H1 (cell line): ENCODE measurements around the gene SARNP. TPM values are rescaled to one million over a fixed set of nuclear protein-coding genes. Genes with fewer than 3 reads are reported as not detected.

Experiments used
- CTCF ChIA-PET: fragments of 300-600 bp; sonication (Branson Sonifier 250); formaldehyde crosslinking; loops from one replicate; lab custom pipeline; 2021; ENCODE audit not compliant: partially characterized antibody; lab: Charles Lee
- POLR2A ChIA-PET: fragments of 300-600 bp; sonication (Branson Sonifier 250); formaldehyde crosslinking; loops from one replicate; lab custom pipeline; 2021; ENCODE audit warnings: inconsistent platforms; ENCODE audit not compliant: partially characterized antibody; lab: Charles Lee
- DNase-seq, 2 experiments: peaks; one replicate each; pipeline versions ENCODE4 v3.0.0 to v3.0.0-alpha.2; 2010 to 2022; ENCODE audit warnings: low spot score in 2 of 2, low read depth in 1 of 2, mixed read lengths in 1 of 2
- FAIRE-seq: peaks from 2 replicates; lab custom pipeline; 2011; peaks lifted over from hg19 to GRCh38; lab: Jason Lieb, UNC
- H2AFZ ChIP-seq: 2 replicates; pipeline ENCODE4 v1.8.1; 2012; ENCODE audit warnings: low read length, inconsistent platforms
- H2AK5ac ChIP-seq: 2 replicates; pipeline ENCODE4 v1.6.1; 2013; ENCODE audit warnings: low read depth, low read length
- H2BK120ac ChIP-seq: replicated peaks from 2 replicates; pipeline ENCODE3; 2013; ENCODE audit warnings: low read depth, low read length, inconsistent platforms
- H2BK12ac ChIP-seq: 2 replicates; pipeline ENCODE4 v1.6.1; 2013; ENCODE audit warnings: low read depth, low read length
- H2BK15ac ChIP-seq: 2 replicates; pipeline ENCODE4 v1.6.1; 2013; ENCODE audit warnings: low read length
- H2BK20ac ChIP-seq: 2 replicates; pipeline ENCODE4 v1.6.1; 2013; ENCODE audit warnings: low read length
- H2BK5ac ChIP-seq: 2 replicates; pipeline ENCODE4 v1.6.1; 2013; ENCODE audit warnings: low read depth, low read length
- H3K14ac ChIP-seq: 2 replicates; pipeline ENCODE4 v1.6.1; 2013; ENCODE audit warnings: inconsistent platforms; ENCODE audit not compliant: insufficient read length
- H3K18ac ChIP-seq: 2 replicates; pipeline ENCODE4 v1.6.1; 2013; ENCODE audit warnings: low read length; ENCODE audit errors: extremely low read depth
- H3K23ac ChIP-seq: 2 replicates; pipeline ENCODE4 v1.6.1; 2013; ENCODE audit warnings: inconsistent platforms; ENCODE audit not compliant: insufficient read length
- H3K23me2 ChIP-seq: 2 replicates; pipeline ENCODE4 v1.6.1; 2013; ENCODE audit warnings: low read depth, low read length
- H3K27ac ChIP-seq: 2 replicates; pipeline ENCODE4 v1.6.1; 2011; ENCODE audit warnings: low read depth, low read length, inconsistent platforms
- H3K27me3 ChIP-seq, 4 experiments: replicated peaks in 1 of 4; 1 replicate in 1 of 4; 2 replicates in 3 of 4; pipeline versions ENCODE4 v1.6.1 to v1.8.1; 2011 to 2013; ENCODE audit warnings: low read length in 3 of 4, mild to moderate bottlenecking in 3 of 4, inconsistent platforms in 2 of 4, mixed read lengths in 2 of 4, moderate library complexity in 1 of 4; ENCODE audit not compliant: control insufficient read depth in 3 of 4, insufficient read depth in 3 of 4; ENCODE audit errors: extremely low read depth in 1 of 4
- H3K36me3 ChIP-seq, 4 experiments: 2 replicates each; pipeline versions ENCODE4 v1.6.1 to v1.8.1; 2011 to 2013; ENCODE audit warnings: mild to moderate bottlenecking in 4 of 4, low read length in 3 of 4, moderate library complexity in 2 of 4, control low read depth in 1 of 4, inconsistent platforms in 1 of 4; ENCODE audit not compliant: insufficient read depth in 4 of 4, control insufficient read depth in 2 of 4
- H3K4ac ChIP-seq: replicated peaks from 2 replicates; pipeline ENCODE3; 2013; ENCODE audit warnings: low read length, low read depth, mixed read lengths, inconsistent platforms; ENCODE audit not compliant: insufficient read length
- H3K4me1 ChIP-seq, 4 experiments: replicated peaks in 1 of 4; 1 replicate in 1 of 4; 2 replicates in 3 of 4; pipeline versions ENCODE4 v1.6.1 to v1.8.1; 2011 to 2013; ENCODE audit warnings: low read length in 3 of 4, inconsistent platforms in 2 of 4, mixed read lengths in 1 of 4; ENCODE audit not compliant: insufficient read depth in 4 of 4, control insufficient read depth in 3 of 4
- H3K4me2 ChIP-seq, 2 experiments: 2 replicates each; pipeline versions ENCODE4 v1.6.1 to v1.8.1; 2011 to 2013; ENCODE audit warnings: low read depth in 2 of 2, low read length in 2 of 2, control low read depth in 1 of 2, inconsistent platforms in 1 of 2, mild to moderate bottlenecking in 1 of 2; ENCODE audit not compliant: insufficient read depth in 1 of 2
- H3K4me3 ChIP-seq, 4 experiments: fragments of 200-600, 300-600 bp in 1 of 4; sonication (generic), shearing (Covaris generic), sonication (Bioruptor Twin) in 1 of 4; 2 replicates each; pipeline versions ENCODE4 v1.5.1 to v1.8.1; 2011 to 2016; ENCODE audit warnings: low read length in 4 of 4, low read depth in 3 of 4, control low read depth in 2 of 4, inconsistent platforms in 2 of 4, mild to moderate bottlenecking in 2 of 4, mixed read lengths in 1 of 4, moderate library complexity in 1 of 4; ENCODE audit not compliant: insufficient read depth in 2 of 4; ENCODE audit errors: extremely low read depth in 1 of 4
- H3K56ac ChIP-seq: replicated peaks from 2 replicates; pipeline ENCODE3; 2013; ENCODE audit warnings: low read depth, mild to moderate bottlenecking, mixed read lengths, low read length, inconsistent platforms; ENCODE audit not compliant: insufficient read length
- H3K79me1 ChIP-seq: 2 replicates; pipeline ENCODE4 v1.6.1; 2013; ENCODE audit warnings: low read depth, low read length, control low read depth
- H3K79me2 ChIP-seq, 2 experiments: 2 replicates each; pipeline versions ENCODE4 v1.6.1 to v1.8.1; 2012 to 2013; ENCODE audit warnings: low read length in 2 of 2, mild to moderate bottlenecking in 2 of 2, inconsistent platforms in 1 of 2; ENCODE audit not compliant: insufficient read depth in 2 of 2, control insufficient read depth in 1 of 2
- H3K9ac ChIP-seq, 4 experiments: replicated peaks in 1 of 4; 1 replicate in 1 of 4; 2 replicates in 3 of 4; pipeline versions ENCODE4 v1.6.1 to v1.8.1; 2011 to 2013; ENCODE audit warnings: low read depth in 3 of 4, low read length in 3 of 4, control low read depth in 2 of 4, mild to moderate bottlenecking in 2 of 4, moderate library complexity in 2 of 4, inconsistent platforms in 1 of 4; ENCODE audit errors: extremely low read depth in 1 of 4
- H3K9me3 ChIP-seq, 2 experiments: 2 replicates each; pipeline versions ENCODE4 v1.6.1 to v1.8.1; 2012 to 2013; ENCODE audit warnings: mild to moderate bottlenecking in 2 of 2, moderate library complexity in 2 of 2, control low read depth in 1 of 2, inconsistent platforms in 1 of 2, low read depth in 1 of 2, low read length in 1 of 2, mixed read lengths in 1 of 2; ENCODE audit not compliant: insufficient read depth in 2 of 2
- H4K20me1 ChIP-seq, 2 experiments: replicated peaks in 1 of 2; 2 replicates each; pipeline versions ENCODE3 to v1.8.1; 2011 to 2013; ENCODE audit warnings: inconsistent platforms in 2 of 2, low read length in 2 of 2, mild to moderate bottlenecking in 1 of 2; ENCODE audit not compliant: insufficient read depth in 2 of 2, control insufficient read depth in 1 of 2
- H4K5ac ChIP-seq: 2 replicates; pipeline ENCODE4 v1.6.1; 2013; ENCODE audit warnings: low read length, low read depth, mixed read lengths, inconsistent platforms; ENCODE audit not compliant: insufficient read length
- H4K8ac ChIP-seq: 2 replicates; pipeline ENCODE4 v1.8.0; 2013; ENCODE audit warnings: mild to moderate bottlenecking, moderate library complexity, low read length, inconsistent platforms; ENCODE audit not compliant: insufficient read depth; ENCODE audit errors: extremely low read depth
- H4K91ac ChIP-seq: replicated peaks from 2 replicates; pipeline ENCODE3; 2013; ENCODE audit warnings: low read length, mixed read lengths, inconsistent platforms; ENCODE audit not compliant: insufficient read length
- POLR2AphosphoS5 ChIP-seq: IDR thresholded peaks from 2 replicates; pipeline ENCODE4 v1.6.1; 2011; ENCODE audit warnings: low read depth, low read length
- POU5F1 ChIP-seq: IDR thresholded peaks from 2 replicates; pipeline ENCODE4 v1.6.1; 2011; ENCODE audit warnings: low read depth, mild to moderate bottlenecking, low read length, moderate library complexity
- WGBS, 2 experiments: shearing (Covaris generic) in 1 of 2; methylation state at CpG; one replicate each; pipeline versions ENCODE4 v1.1.6 to v1.1.7; 2013 to 2015; ENCODE audit warnings: low lambda C conversion rate in 2 of 2, mixed read lengths in 2 of 2, inconsistent platforms in 1 of 2, low coverage in 1 of 2, missing lambda C conversion rate in 1 of 2; ENCODE audit not compliant: insufficient replicate concordance in 2 of 2, insufficient coverage in 1 of 2, insufficient read length in 1 of 2; ENCODE audit errors: extremely low coverage in 1 of 2, missing lambda C conversion rate in 1 of 2; 5-methylcytosine and 5-hydroxymethylcytosine counted together
- polyA plus RNA-seq, 7 experiments: library from polyadenylated mRNA; depleted of rRNA in 3 of 7; stranded (reverse) in 5 of 7; unstranded in 2 of 7; fragments of >200 nt in 5 of 7; fragments of 200-250 nt in 2 of 7; gene quantifications; 1 replicate in 5 of 7; 2 replicates in 1 of 7; 4 replicates in 1 of 7; pipeline versions ENCODE4 v1.2.1 to v1.2.3, GENCODE V29; 2011 to 2013; ENCODE audit warnings: missing spikeins in 2 of 7, mixed read lengths in 2 of 7
- total RNA-seq: library from RNA; stranded (reverse); fragmentation: NEBNext Ultra II Directional; extraction: Animal tissue kit (Norgen Biotek cat#: 25700); gene quantifications from 2 replicates; pipeline ENCODE4 v1.2.1, GENCODE V29; 2021
- TF ChIP-seq, protein P1 (sequence below): IDR thresholded peaks from 2 replicates; pipeline ENCODE4 v1.6.1; 2011; ENCODE audit warnings: low read depth, mild to moderate bottlenecking, low read length; ENCODE audit not compliant: insufficient read depth

Gene SARNP
- total and polyA plus RNA-seq, 2 of the 8 experiments (the other 6 are each of a cell fraction or from before 2014, with no cell fraction given), result 114 to 226 TPM

DNA sequence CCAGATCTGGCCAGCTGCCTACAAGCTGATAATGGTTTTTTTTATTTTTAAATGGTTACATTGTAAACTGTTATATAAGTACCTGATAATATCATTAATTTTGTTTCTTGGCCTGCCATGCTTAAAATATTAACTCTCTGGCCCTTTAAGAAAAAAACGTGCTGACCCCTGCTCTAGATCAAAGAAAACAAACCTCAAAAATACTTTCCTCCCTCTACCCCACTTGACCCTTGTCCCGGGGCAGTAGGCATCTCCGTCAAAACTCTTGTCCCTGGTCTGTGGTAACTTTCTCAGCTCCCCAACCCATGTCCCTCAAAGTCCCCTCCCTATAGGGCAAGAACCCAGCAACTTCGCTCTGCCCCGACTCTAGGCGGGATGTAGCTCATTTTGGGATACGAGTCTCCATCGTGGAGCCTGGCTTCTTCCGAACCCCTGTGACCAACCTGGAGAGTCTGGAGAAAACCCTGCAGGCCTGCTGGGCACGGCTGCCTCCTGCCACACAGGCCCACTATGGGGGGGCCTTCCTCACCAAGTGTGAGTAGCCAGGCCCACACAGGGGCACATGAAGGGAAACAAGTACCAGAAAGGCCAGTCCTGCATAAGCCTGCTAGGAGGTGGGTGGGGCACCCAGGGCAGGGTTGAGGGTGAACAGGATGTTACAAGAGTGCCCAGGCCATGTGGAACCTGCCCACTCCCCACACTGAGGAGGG lies 93.9 kb downstream of the SARNP start:
- Histone ChIP-seq H4K91ac (no peak overlapping the region), H3K79me1 (peaks cover 5% of the 10 kb centered on the region; the same call in 1 of the 2 replicates), H4K8ac (no peak overlapping the region), H3K79me2 (peaks cover 0 to 17% of the 10 kb centered on the region in 2 experiments; a peak in 2 of 4 replicates), H3K27ac (no peak overlapping the region), H2AK5ac (no peak overlapping the region), H2BK20ac (no peak overlapping the region), H3K18ac (no peak overlapping the region), H2BK12ac (no peak overlapping the region), H3K9me3 (no peaks in the 10 kb centered on the region), H3K23me2 (peaks cover 5% of the 10 kb centered on the region; the same call in 1 of the 2 replicates), H3K4me3 (no peak overlapping the region), H2BK5ac (no peak overlapping the region), H3K14ac (no peak overlapping the region), H3K4me1 (peaks cover 4 to 18% (median 12%) of the 10 kb centered on the region in 4 experiments), H3K9ac (no peak overlapping the region), H2AFZ (no peak overlapping the region), H3K56ac (no peak overlapping the region), H4K20me1 (peaks cover 4 to 6% of the 10 kb centered on the region in 2 experiments), H4K5ac (no peak overlapping the region), H3K27me3 (no peaks in the 10 kb centered on the region), H2BK120ac (no peak overlapping the region), H3K36me3 (peaks cover 6 to 29% (median 16%) of the 10 kb centered on the region in 4 experiments; a peak in 5 of 8 replicates), H3K23ac (no peak overlapping the region), H2BK15ac (no peak overlapping the region), H3K4ac (no peak overlapping the region), H3K4me2 (no peak overlapping the region)
- no peak for DNase-seq
- 89% methylated on average over 10 of the region's 10 CpGs; no CpG with 5 or more reads in 1 of the 2 experiments for WGBS, 2 experiments
- no peak for FAIRE-seq
- TF ChIP-seq, protein P1, sequence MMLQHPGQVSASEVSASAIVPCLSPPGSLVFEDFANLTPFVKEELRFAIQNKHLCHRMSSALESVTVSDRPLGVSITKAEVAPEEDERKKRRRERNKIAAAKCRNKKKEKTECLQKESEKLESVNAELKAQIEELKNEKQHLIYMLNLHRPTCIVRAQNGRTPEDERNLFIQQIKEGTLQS, result no peak
- TF ChIP-seq POU5F1 (no peak), POLR2AphosphoS5 (peak; percentile 2; the same call in 1 of the 2 replicates)
- ChIA-PET CTCF (interaction anchor here (0.6 to 11.1 kb wide), 10 partner anchors 13 to 104 kb away, joined by 3 to 229 read pairs (median 4); partner anchors contain the start of gene ITGA7), POLR2A (interaction anchor here (0.6 to 4.4 kb wide), 8 partner anchors 8 to 356 kb away, joined by 3 to 29 read pairs (median 6); partner anchors contain the start of genes BLOC1S1, GDF11 and ITGA7)
